Cardiac septum (tissue), 1 donor: ENCODE data around the gene NOL4L. TPM values are rescaled to one million over a fixed set of nuclear protein-coding genes. Genes with fewer than 3 reads are reported as not detected.

Experiments used
- DNase-seq: peaks from one replicate; pipeline ENCODE4 v3.0.0-alpha.2; 2020; ENCODE audit warnings: low spot score
- intact Hi-C: fragments of 100-400 bp; cut with DNase I; formaldehyde crosslinking; loops from one replicate; pipeline ENCODE4 v1.14.0; 2022
- total RNA-seq: library from RNA; stranded (reverse); fragmentation: NEBNext Ultra II Directional; extraction: Animal tissue kit (Norgen Biotek cat#: 25700); gene quantifications from one replicate; pipeline ENCODE4 v1.2.1, GENCODE V29; 2021
- donor health status: DM: no; HTN: no; CAD: no.

The NOL4L gene
- total RNA-seq, 1 donor from 2014 or later = 10.4 TPM

DNA sequence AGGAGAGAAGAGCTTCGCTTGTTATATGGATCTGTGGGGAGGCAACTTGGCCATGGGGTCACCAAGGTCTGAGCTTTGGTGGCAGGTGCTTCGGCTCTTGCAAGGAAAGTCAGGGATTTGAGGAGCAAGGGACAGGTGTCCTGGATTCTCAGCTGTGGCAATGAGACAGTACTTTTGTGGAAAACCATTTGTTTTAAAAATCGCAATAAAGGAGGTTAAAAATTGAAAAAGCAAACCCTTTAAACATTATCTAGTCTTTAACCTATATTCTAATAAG is 64.3 kb downstream of the NOL4L start:
- no peak for DNase-seq
- intact Hi-C loops = loop anchor here (1.0 to 10.0 kb wide), 2 partner anchors 132 to 254 kb away; no protein-coding TSS in a partner anchor

DNA sequence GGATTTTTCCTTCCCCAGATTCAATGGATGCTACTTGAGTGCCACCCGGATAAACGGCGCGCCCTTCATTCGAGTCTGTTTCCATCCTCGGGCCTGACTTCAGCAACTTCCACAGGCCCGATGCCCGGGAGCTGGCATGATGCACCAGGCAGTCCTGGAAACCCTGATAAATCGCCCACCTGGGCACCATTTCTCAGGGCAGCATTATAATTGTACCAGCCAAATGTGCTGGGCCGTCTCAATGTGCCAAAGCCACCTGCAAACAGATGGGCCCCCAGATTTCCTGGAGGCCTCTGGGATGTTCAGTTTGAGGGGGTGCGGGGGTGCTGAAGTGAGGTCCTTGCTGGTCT is 65.8 kb downstream of the NOL4L start:
- intact Hi-C loops = loop anchor here (5.0 kb wide), 1 partner anchor 47 kb away; no protein-coding TSS in a partner anchor
- no peak for DNase-seq

DNA sequence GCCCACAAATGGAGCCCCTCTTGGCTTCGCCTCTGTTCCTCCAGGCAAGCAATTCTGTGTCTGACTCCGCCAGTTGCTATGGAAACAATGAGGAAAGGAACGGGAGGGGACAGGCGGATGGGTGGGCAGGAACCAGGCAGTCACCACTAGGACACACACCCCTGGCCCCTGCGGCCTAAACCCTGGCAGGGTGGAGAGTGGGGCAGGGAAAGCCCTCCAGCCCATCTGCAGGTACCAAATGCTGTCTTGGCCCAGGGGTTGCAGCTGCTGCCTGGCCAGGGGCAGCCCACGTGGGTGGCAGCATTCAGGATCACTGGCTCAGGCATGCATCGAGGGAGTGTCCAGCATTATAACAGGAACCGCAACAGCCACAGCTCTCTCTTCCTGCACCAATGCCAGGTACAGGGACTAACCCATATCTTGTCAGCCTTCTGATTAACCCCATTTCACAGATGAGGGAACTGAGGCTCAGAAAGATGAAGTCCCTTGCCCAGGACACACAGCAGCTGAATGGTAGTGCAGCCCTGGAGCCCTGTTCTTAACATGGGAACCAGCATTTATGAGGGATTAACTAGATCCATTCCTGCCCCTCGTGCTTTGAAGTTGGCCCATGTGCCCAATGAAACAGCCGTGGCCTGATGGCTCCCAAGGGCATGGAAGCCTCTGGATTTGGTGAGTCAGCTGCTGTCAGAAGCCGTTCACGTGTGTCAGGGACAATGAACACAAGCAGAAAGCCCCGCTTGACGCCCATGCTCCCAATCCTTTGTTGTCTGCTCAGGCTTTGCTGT is 66.3 kb downstream of the NOL4L start:
- intact Hi-C loops = loop anchor here (5.0 kb wide), 1 partner anchor 46 kb away; no protein-coding TSS in a partner anchor
- no peak for DNase-seq

DNA sequence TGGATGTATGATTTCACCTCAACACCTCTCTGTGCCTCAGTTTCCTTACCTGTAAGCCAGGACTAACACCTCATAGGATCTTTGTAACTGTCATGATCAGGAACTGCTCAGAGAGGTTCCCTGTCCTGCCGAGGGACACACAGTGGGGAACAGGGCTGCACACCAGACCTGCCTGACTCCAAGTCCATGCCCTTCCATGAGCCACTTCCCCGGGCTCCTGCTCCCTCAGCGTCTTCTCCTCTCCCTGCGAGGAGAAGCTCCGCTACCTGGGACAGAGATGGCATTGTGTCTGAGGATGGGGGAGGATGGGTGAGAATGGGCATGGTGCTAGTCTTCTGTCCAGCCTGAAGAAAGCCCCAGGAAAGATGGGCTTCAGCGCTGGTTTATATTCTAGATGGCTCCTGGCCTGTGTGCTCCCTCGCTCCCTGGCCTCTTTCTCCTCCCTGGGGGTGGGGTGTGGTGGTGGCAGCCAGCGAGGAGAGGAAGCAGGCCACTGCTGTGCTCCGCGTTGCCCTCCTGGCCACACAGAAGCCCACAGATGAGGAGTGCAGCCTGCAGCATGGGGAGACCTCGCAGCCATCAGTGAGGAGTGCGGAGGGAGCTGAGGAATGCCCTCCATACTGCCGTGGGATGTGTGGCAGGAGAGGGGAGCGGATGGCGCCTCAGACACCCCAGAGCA is 67.1 kb downstream of the NOL4L start:
- no peak for DNase-seq
- intact Hi-C loops = loop anchor here (5.0 kb wide), 1 partner anchor 46 kb away; no protein-coding TSS in a partner anchor

DNA sequence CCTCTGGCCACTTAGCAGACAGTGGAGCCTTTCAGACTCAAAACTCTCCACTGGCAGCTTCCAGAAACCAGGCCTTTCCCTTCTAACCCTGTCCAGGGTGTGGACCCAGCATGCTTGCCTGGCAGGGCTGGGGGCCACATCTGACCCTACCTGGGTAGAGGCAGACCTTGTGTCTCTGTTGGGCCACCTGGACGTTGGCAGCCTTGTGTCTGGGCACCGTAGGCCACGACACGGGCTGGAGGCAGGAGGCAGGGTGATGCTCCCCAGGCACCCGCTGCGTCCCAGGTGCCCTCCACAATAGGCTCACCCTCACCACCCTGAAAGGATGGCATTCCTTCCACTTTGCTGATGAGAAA is 67.6 kb downstream of the NOL4L start:
- intact Hi-C loops = loop anchor here (5.0 kb wide), 1 partner anchor 45 kb away; no protein-coding TSS in a partner anchor
- DNase-seq = no peak

DNA sequence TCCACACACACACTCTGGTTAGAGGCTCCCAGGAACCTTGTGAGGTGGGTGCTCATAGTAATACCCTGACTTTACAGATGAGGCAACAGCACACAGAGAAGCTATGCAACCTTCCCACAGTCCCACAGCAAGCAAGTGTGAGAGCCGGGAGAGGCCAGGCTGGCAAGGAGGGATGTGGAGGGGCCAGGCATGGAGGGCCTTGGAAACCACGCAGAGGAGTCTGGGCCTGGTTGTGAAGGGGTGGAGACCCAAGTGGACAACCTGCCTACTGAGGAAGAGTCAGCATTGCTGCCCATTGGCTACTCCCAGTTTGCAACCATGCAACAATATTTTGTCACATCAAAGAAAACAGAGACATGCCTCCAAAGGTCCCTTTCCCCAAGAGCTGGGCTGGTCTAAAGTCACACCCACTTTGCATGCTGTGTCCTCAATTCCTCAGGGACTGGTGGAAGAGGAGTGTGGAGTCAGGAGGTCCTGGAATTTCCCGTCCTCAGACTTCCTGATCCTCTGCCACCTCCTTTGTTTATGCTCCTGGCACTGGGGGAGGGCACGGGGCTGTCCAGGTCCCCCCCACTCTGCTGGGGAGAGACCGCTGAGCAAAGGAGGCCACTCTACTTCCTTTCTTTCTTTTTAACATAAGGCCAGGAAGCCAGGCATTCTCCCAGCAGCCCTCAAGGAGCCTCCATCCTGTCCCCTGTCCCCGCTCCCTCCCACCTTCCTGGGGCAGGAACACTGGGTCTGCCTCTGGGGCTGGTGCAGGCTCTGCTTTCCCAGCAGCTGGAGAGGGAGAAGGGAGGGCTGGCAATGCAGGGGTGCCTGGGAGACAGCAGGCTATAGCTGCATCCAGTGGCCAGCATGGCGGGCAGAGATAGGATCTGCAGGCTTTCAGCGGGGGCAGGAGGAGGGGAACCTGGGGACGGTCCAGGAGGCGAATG is 68.3 kb downstream of the NOL4L start:
- intact Hi-C loops = loop anchor here (5.0 kb wide), 1 partner anchor 45 kb away; no protein-coding TSS in a partner anchor
- DNase-seq = no peak

DNA sequence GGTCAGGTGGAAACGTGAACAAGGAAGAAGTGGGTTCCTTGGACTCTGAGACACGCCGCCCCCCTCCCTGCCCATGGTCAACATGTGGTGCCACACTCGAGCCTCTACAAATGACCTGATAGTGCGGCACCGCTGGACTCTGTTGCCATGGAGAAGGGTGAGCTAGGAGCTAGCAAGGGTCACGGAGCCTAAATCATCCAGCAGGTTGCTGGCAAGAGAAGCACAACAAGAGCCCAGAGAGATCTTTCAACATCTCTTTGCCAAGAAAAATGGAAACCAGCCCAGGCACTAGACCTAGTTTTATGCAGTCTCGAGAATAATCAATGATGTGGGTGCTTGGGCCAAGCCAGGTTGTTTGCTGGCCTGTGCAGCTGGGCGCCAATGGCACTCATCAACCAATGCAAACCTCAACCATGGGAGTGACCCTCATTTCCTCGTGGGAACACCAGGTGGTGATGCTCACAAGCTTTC is 69.5 kb downstream of the NOL4L start:
- intact Hi-C loops = loop anchor here (5.0 kb wide), 1 partner anchor 43 kb away; no protein-coding TSS in a partner anchor
- DNase-seq = no peak

DNA sequence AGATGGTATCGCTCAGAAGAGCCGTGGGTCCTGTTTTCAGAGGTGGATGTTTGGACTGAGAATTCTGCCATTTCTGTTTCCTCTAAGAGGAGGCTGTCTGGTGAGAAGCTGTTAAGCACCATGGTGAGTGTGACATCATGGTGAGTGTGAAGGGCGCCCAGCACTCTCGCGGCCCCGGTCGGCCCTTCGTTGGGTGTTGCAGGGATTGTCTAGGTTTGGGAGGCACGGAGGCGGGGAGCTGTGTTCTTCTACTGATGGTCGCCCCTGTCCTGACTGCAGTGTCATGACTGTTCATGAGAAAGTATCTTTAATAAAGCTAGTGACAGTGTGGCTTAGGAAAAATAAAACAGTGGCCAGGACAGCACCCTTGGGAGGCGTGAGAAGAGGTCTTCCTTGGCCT is 70.4 kb downstream of the NOL4L start:
- no peak for DNase-seq
- intact Hi-C loops = loop anchor here (5.0 kb wide), 1 partner anchor 42 kb away; no protein-coding TSS in a partner anchor

DNA sequence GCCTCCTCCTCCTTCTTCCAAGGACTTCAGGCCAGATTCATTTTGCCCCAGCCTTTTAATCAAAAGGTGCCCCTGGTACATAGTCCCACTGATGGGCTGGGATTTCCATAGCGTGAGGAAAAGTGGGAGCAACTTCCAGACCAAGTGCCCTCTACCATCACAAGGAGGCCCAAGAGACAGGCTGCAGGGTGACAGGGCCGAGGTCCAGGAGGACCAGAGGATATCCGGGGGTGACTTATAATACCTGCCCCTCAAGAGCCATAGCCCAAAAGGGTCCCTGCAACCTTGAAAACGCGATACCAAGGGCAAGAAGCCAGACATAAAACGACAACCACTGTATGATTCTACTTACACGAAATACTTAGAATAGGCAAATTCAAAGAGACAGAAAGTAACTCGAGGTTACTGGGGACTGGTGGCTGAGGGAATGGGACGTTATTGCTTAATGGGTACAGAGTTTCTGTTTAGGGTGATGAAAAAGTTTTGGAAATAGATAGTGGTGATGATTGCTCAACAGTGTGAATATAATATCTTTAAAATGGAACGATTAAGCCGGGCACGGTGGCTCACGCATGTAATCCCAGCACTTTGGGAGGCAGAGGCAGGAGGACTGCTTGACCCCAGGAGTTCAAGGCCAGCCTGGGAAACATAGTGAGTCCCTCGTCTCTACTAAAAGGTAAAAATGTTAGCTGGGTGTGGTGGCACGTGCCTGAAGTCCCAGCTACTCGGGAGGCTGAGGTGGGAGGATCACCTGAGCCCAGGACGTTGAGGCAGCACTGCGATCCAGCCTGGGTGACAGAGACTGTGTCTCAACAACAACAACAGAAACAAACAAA is 71.9 kb downstream of the NOL4L start:
- intact Hi-C loops = no loop called here
- no peak for DNase-seq

DNA sequence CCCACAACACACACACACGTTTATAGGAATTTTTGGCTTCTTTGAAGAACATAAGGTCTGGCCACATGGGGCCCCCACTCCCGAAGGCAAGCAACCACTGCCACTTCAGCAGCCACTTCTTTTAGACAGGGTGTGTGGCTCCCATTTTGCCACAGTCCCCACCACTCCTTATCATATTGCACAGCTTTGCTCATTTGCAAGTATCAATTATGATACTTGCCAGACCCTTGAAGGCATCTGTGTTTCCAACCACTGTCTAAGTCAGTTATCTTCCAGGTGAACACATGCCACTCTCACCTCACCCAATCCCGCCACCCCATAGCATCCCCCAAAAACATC is 73.1 kb downstream of the NOL4L start:
- no peak for DNase-seq
- intact Hi-C loops = no loop called here

DNA sequence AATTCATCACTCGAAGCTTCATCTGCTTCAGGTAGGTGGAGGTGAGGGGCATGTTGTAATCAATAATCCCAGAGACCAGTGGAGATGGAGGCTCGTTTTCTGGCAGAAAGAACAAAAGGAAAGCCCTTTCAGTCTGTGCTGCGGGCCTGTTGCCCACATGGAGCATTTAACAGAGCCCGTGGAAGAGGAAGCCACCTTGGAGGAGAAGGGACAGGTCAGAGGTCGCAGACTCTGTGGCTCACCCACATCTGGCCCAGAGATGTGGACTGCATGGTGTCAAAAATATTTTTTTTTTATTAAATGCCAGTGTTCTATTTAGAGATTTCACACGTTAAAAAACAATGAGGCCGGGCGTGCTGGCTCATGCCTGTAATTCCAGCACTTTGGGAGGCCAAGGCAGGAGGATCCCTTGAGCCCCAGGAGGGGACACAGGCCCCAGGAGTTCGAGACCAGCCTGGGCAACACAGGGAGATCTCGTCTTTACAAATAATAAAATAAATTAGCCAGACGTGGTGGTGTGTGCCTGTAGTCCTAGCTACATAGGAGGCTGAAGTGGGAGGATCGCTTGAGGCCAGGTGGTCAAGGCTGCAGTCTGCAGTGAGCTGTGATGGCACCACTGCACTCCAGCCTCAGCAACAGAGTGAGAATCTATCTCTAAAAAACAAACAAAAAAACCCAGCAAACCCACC is 73.6 kb downstream of the NOL4L start:
- DNase-seq = no peak
- intact Hi-C loops = no loop called here

DNA sequence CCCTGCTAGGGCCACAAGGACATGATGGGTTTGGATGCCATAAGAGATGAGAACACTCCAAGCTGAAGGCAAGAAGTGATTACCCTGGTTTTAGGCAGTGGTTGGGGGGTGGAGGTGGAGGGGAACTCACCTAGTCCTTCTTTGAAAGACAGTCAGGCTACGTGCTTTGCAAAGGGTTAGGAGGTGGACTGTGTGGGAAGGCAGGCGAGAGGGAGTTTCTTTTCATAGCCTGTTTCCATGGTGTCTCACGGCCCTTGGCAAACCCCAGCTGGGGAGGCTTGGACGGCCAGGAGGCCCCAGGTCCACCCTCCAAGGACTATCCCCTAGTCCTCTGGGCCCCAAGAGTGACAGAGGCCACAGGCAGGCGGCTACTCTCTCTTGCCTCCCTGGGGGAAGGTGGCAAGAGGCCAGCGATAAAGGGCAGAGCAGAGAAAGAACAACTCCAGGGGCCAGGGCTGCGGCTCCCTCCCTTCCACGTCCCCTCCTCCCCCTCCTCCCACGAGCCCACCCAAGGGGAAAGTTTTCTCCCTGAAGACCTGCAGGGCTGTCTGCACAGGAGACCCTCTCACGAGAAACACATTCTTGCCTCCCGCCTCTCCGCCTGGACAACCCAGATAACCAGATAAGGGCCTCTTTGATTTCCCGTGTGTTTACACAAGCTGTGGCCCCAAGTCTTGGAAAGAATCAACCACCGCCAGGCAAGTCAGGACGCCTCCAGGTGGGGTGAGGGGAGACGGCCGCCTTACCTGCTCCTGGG is 74.4 kb downstream of the NOL4L start:
- intact Hi-C loops = no loop called here
- no peak for DNase-seq

DNA sequence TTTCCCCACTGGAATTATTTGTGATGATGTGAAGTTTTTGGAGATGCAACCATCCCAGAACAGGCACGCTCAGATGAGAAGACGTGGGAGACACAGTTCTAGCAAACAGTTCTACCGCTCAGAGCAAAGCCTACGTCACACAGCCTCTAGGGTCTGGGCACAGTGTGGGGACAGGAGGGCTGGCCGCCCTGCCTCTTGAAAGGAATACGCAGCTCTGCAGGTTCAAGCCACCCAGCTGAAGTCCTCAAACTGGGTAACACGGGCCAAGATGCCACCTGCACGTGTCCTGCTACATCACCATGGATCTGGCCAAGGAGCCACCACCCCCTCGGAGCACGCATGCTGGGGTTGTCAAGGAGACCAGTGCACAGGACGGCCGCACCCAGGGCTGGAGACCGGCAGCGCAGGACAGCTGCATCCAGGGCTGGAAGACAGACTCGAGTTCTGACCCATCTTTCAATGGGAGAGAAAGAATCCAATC is 75.0 kb downstream of the NOL4L start:
- no peak for DNase-seq
- intact Hi-C loops = no loop called here

DNA sequence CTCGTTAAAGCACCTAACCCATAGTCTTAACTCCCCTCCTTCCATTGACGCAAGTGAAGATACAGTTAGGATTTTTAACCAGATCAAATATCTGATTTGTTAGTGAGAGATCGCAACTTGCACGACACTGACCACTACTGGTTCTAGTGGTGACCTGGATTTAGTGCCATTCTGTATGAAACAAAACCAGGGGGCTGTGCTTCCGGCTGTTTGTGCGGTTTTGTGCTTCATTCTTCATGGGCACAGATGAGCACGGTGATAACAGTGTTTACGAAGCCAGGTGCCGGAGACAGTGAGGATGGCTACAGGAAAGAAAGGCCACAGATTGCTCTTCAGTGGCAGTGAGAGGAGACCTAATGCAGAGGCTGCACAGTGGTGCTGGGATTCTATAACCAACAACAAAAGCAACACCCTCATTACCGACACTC is 75.5 kb downstream of the NOL4L start:
- no peak for DNase-seq
- intact Hi-C loops = no loop called here

DNA sequence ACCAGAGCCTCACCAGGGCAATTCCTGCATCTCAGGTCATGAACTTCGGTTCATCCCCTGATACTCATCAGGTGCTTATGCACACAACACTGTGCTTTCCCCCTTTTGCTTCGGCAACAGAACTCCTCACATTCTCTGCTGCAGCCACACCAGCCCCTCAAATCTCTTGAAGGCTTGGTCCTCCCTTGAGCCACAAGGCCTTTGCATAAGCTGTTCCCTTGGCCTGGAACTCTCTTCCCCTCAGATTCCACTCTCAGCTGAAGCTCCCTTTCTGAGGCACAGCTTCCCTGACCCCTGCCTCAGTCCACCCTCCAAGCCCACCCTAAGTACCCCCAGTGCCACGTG is 76.4 kb downstream of the NOL4L start:
- intact Hi-C loops = no loop called here
- DNase-seq = no peak

DNA sequence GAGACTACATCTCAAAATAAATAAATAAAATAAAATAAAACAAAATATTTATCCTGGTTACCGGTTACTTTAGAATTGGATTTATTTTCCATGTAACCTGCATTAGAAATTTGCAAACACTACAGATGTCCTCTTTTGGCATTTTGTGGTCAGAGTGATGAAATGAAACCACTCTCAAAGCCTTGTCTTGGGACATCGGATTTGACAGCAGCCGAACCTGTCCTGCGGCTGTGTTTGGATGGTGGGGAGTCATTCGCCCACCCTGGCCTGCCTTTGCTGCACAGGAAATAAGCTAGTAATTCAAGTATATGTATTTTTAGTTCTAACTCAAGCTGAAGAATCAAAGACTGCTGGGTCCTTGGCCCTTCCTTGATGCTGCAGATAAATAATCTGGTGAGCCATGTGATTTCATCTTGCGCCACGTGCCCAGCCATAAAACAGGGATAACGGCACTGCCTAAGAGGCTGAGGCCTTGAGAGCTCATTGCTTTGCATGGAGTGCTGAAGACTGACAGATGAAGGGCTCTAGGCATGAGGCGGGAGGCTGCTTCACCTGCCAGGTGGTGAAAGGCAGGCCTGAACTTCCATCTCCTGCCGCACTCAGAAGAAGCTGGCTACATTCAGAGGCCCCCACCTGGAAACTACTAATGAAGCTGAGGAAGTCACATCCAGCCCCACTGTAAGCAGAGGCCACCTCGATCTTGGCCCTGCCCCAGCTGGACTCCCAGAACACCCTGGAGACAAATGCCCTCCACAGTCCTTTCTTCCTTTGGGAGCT is 76.9 kb downstream of the NOL4L start:
- intact Hi-C loops = no loop called here
- no peak for DNase-seq

DNA sequence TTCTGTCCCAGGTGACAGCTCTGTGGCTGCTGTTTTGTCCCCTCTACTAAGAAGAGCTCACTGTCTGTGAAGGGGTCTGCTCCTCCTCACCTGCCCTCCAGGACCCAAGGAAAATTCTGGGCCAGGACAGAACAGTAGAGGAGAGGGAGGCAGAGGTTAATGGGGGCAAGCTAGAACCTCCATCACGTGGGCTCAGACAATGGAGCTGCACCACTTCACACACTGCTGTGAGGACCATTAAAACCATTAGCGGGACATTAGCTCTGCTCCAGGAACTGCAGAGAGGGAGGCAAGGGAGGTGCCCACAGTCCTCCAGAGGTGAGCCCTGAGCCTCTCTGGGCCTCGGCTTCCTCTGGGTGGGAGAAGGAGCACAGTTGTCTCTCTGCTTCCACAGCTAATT is 78.4 kb downstream of the NOL4L start:
- DNase-seq = no peak
- intact Hi-C loops = no loop called here
